Activated CD4-positive, CD25-positive, alpha-beta regulatory T cell treated with anti-CD3 and anti-CD28 coated beads, Interleukin-2, amount 50 U/mL, for 24 hours (primary cell): Measurements from ENCODE around the gene PITPNM2.
"Not testable (repeated sequence)": the region's sequence is repeated elsewhere in the genome, so short reads cannot be mapped to it uniquely, and the experiment has no call there.

Source experiments
- ATAC-seq, 2 donors: fragments of 150-1000 bp; cut with Tn5 transposase; one replicate each; pipeline ENCODE4 v1.10.0; 2021; ENCODE audit warnings: mild to moderate bottlenecking in 1 of 2, moderate library complexity in 1 of 2

PITPNM2 gene

GRCh38 chr12:123119808-123120207 is 31.1 kb downstream of the PITPNM2 start:
- peak; percentile 92 to 93 for ATAC-seq

- ATAC-seq, result no peak
Observed at GRCh38 chr12:123118497-123118896, 32.4 kb downstream of the PITPNM2 start.

- ATAC-seq, result peak; percentile 54 to 55
Observed at GRCh38 chr12:123115409-123116121, 35.3 kb downstream of the PITPNM2 start.

GRCh38 chr12:123114304-123115083 is 36.4 kb downstream of the PITPNM2 start:
- no peak for ATAC-seq

GRCh38 chr12:123113026-123113425 is 37.9 kb downstream of the PITPNM2 start:
- no peak for ATAC-seq

GRCh38 chr12:123111498-123112165 is 39.3 kb downstream of the PITPNM2 start:
- no peak for ATAC-seq

- no peak for ATAC-seq
Observed at GRCh38 chr12:123109319-123109772, 41.5 kb downstream of the PITPNM2 start.

- ATAC-seq, result no peak
Observed at GRCh38 chr12:123108682-123109066, 42.2 kb downstream of the PITPNM2 start.

- no peak for ATAC-seq
Observed at GRCh38 chr12:123107926-123108681, 42.8 kb downstream of the PITPNM2 start.

- ATAC-seq, result peak; percentile 91 to 95
Observed at GRCh38 chr12:123106640-123107359, 44.1 kb downstream of the PITPNM2 start.

GRCh38 chr12:123105211-123105826 is 45.6 kb downstream of the PITPNM2 start:
- no peak for ATAC-seq

GRCh38 chr12:123104809-123105208 is 46.1 kb downstream of the PITPNM2 start:
- ATAC-seq, result no peak

- ATAC-seq, result not testable (repeated sequence)
Observed at GRCh38 chr12:123104094-123104493, 46.8 kb downstream of the PITPNM2 start.

GRCh38 chr12:123102781-123103503 is 47.9 kb downstream of the PITPNM2 start:
- ATAC-seq, result no peak

GRCh38 chr12:123102366-123102765 is 48.5 kb downstream of the PITPNM2 start:
- no peak for ATAC-seq

- ATAC-seq, result no peak
Observed at GRCh38 chr12:123101526-123101925, 49.4 kb downstream of the PITPNM2 start.
